ENCODE results near the gene MGRN1.

DNA sequence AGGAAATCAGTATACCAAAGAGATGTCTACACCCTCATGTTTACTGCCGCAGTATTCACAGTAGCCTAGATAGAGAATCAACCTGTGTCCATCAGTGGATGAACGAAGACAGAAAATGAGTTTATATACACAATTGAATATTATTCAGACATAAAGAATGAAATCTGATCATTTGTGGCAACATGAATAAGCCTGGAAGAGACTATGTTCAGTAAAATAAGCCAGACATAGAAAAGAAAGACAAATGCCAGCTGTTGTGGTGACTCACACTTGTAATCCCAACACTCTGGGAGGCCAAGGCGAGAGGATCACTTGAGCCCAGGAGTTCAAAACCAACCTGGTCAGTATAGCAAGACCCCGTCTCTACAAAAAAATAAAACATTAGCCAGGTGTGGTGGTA is 84.9 kb downstream of the MGRN1 start:
- TF ChIP-seq, protein P1, sequence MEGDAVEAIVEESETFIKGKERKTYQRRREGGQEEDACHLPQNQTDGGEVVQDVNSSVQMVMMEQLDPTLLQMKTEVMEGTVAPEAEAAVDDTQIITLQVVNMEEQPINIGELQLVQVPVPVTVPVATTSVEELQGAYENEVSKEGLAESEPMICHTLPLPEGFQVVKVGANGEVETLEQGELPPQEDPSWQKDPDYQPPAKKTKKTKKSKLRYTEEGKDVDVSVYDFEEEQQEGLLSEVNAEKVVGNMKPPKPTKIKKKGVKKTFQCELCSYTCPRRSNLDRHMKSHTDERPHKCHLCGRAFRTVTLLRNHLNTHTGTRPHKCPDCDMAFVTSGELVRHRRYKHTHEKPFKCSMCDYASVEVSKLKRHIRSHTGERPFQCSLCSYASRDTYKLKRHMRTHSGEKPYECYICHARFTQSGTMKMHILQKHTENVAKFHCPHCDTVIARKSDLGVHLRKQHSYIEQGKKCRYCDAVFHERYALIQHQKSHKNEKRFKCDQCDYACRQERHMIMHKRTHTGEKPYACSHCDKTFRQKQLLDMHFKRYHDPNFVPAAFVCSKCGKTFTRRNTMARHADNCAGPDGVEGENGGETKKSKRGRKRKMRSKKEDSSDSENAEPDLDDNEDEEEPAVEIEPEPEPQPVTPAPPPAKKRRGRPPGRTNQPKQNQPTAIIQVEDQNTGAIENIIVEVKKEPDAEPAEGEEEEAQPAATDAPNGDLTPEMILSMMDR (IDR thresholded peaks at IDR 0.05): no peak
- TF ChIP-seq POLR2A (IDR thresholded peaks at IDR 0.05) (no peak), EP300 (IDR thresholded peaks at IDR 0.05) (no peak)

Data from ovary (tissue), 3 donors.